GM19463 (cell line): ENCODE data around the gene TENM4.

Source experiments
- ATAC-seq: cut with Tn5 transposase; IDR thresholded peaks from one replicate; pipeline ENCODE4 v1.9.1; 2021; ENCODE audit warnings: mild to moderate bottlenecking, moderate library complexity; ENCODE audit not compliant: unreplicated experiment

TENM4 gene

GRCh38 chr11:79150320-79150719, 290.5 kb downstream of the TENM4 start:
- no peak for ATAC-seq

GRCh38 chr11:79147731-79148130, 293.1 kb downstream of the TENM4 start:
- ATAC-seq: no peak

- no peak for ATAC-seq
Measured at GRCh38 chr11:79147011-79147410, 293.8 kb downstream of the TENM4 start.

- no peak for ATAC-seq
Measured at GRCh38 chr11:79139900-79140299, 300.9 kb downstream of the TENM4 start.

- ATAC-seq: no peak
Measured at GRCh38 chr11:79129702-79130101, 311.1 kb downstream of the TENM4 start.

- ATAC-seq: no peak
Measured at GRCh38 chr11:79128291-79128690, 312.5 kb downstream of the TENM4 start.

GRCh38 chr11:79122759-79123158, 318.1 kb downstream of the TENM4 start:
- no peak for ATAC-seq

- no peak for ATAC-seq
Measured at GRCh38 chr11:79121351-79121750, 319.5 kb downstream of the TENM4 start.

- no peak for ATAC-seq
Measured at GRCh38 chr11:79119491-79120284, 321.1 kb downstream of the TENM4 start.

GRCh38 chr11:79117488-79117887, 323.3 kb downstream of the TENM4 start:
- no peak for ATAC-seq

GRCh38 chr11:79116600-79116999, 324.2 kb downstream of the TENM4 start:
- ATAC-seq: no peak

GRCh38 chr11:79113054-79113690, 327.7 kb downstream of the TENM4 start:
- no peak for ATAC-seq

- ATAC-seq: no peak
Measured at GRCh38 chr11:79110796-79111195, 330.0 kb downstream of the TENM4 start.

- no peak for ATAC-seq
Measured at GRCh38 chr11:79110321-79110720, 330.5 kb downstream of the TENM4 start.

- ATAC-seq: no peak
Measured at GRCh38 chr11:79108851-79109250, 332.0 kb downstream of the TENM4 start.

- no peak for ATAC-seq
Measured at GRCh38 chr11:79102840-79103239, 338.0 kb downstream of the TENM4 start.

- ATAC-seq: no peak
Measured at GRCh38 chr11:79101656-79102055, 339.2 kb downstream of the TENM4 start.

GRCh38 chr11:79100093-79100910, 340.5 kb downstream of the TENM4 start:
- ATAC-seq: peak; percentile 87

- ATAC-seq: no peak
Measured at GRCh38 chr11:79098146-79098545, 342.7 kb downstream of the TENM4 start.

GRCh38 chr11:79097246-79097875, 343.5 kb downstream of the TENM4 start:
- no peak for ATAC-seq

GRCh38 chr11:79095424-79095823, 345.4 kb downstream of the TENM4 start:
- ATAC-seq: no peak
